NOMO-1 treated with DMSO at 0.1 percent for 48 hours (cell line): ENCODE results near the gene RUNX2.
"Not testable (repeated sequence)": the region's sequence is repeated elsewhere in the genome, so short reads cannot be mapped to it uniquely, and the experiment has no call there.

ENCODE experiments used
- DNase-seq: peaks from one replicate; lab custom pipeline; 2025; ENCODE audit not compliant: unreplicated experiment; lab: John Stamatoyannopoulos, UW

RUNX2 gene

DNA sequence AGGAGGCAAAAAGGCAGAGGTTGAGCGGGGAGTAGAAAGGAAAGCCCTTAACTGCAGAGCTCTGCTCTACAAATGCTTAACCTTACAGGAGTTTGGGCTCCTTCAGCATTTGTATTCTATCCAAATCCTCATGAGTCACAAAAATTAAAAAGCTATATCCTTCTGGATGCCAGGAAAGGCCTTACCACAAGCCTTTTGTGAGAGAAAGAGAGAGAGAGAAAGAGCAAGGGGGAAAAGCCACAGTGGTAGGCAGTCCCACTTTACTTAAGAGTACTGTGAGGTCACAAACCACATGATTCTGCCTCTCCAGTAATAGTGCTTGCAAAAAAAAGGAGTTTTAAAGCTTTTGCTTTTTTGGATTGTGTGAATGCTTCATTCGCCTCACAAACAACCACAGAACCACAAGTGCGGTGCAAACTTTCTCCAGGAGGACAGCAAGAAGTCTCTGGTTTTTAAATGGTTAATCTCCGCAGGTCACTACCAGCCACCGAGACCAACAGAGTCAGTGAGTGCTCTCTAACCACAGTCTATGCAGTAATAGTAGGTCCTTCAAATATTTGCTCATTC lies at the start of gene RUNX2:
Gene RUNX2, plus strand, starts transcription at position 375 of the 567 bp plus-strand sequence. CDS start 397 bp downstream, outside the sequence.
- no peak for DNase-seq

DNA sequence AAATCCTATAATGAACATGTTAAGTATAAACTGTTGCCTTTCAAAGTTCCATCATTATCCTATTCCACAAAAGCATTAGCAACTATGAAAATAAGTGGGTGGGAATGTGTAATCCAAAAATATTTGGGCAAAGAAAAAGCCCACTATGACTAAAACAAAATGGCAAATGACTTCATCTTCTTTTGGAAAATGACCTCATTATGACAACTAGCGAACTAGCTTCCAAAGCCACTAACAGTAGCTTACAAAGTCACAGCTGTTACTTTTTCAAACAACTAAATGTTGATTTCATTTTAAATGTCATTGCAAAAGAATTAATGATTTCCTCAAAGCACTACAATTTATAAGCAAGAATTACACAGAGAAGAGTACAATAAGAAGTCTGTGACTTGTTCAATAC lies 49.8 kb upstream of the RUNX2 start:
- DNase-seq: no peak

DNA sequence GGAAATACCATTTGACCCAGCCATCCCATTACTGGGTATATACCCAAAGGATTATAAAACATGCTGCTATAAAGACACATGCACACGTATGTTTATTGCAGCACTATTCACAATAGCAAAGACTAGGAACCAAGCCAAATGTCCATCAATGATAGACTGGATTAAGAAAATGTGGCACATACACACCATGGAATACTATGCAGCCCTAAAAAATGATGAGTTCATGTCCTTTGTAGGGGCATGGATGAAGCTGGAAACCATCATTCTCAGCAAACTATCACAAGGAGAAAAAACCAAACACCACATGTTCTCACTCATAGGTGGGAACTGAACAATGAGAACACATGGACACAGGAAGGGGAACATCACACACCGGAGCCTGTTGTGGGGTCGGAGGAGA lies 41.4 kb upstream of the RUNX2 start:
- DNase-seq: not testable (repeated sequence)

DNA sequence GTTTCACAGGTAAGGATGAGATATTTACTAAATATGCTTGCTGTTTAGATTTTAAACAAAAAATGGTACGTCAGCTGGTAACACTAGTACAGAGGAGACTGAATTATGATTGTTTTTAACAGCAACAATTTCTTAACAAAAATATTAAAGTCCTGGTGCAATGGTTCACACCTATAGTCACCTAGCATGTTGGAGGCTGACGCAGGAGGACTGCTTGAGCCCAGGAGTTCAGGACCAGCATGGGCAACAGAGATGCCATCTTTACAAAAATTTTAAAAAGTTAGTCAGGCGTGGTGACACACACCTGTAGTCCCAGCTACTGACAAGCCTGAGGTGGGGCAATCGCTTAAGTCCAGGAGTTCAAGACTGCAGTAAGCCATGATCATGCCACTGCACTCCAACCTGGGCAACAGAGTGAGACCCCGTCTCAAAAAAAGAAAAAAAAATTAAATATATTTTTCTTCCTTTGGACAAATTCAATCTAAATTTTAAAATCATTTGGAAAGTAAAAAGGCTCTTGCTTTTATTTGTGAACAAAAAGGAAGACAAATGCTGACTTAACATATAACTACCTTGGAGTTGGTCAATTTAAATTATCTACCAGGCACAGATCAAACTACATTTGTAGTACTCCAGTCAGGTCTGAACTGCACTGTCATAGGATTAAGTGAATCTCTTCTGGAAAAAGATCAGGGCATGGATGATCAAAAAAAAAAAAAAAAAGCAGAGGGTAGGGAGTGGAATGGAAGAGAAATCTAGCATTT lies 38.2 kb upstream of the RUNX2 start:
- no peak for DNase-seq

DNA sequence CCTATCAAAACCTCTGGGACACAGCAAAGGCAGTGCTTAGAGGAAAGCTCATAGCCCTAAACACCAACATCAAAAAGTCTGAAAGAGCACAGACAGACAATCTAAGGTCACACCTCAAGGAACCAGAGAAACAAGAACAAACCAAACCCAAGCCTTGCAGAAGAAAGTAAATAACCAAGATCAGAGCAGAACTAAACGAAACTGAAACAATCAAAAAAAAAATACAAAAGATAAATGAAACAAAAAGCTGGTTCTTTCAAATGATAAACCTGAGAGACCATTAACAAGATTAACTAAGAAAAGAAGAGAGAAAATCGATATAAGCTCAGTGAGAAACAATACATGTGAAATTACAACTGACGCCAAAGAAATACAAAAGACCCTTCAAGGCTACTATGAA lies 34.8 kb upstream of the RUNX2 start:
- DNase-seq: no peak

DNA sequence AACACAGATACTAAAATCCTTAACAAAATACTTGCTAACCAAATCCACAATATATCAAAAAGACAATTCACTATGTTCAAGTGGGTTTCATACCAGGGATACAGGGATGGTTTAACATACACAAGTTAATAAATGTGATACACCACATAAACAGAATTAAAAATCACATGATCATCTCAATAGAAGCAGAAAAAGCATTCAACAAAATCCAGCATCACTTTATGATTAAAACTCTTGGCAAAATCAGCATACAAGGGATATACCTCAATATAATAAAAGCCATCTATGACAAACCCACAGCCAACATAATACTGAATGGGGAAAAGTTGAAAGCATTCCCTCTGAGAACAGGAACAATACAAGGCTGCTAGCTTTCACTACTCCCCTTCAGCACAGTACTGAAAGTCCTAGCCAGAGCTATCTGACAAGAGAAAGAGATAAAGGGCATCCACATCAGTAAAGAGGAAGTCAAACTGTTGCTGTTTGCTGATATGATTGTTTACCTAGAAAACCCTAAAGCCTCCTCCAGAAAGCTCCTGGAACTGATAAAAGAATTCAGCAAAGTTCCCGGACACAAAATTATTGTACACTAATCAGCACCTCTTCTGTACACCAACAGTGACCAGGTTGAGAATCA lies 33.9 kb upstream of the RUNX2 start:
- DNase-seq: peak; percentile 8

DNA sequence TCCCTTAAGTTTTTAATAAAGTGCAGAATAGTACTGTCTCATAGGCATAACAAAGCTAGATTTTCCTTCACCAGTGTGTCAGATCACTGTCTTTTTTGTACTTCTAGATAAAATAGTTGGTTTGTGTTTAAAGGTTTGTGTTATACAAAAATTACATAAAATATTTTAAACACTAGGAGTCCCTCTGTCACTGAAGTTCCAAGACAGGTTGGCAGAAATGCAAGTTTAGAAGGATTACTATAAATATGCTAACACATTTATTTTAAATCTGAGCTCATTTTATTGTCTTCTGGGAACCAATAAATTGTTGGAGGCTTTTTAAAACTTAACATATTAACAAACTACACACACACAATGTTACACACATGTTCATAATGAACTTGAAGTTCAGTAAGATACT lies 30.8 kb upstream of the RUNX2 start:
- DNase-seq: no peak

DNA sequence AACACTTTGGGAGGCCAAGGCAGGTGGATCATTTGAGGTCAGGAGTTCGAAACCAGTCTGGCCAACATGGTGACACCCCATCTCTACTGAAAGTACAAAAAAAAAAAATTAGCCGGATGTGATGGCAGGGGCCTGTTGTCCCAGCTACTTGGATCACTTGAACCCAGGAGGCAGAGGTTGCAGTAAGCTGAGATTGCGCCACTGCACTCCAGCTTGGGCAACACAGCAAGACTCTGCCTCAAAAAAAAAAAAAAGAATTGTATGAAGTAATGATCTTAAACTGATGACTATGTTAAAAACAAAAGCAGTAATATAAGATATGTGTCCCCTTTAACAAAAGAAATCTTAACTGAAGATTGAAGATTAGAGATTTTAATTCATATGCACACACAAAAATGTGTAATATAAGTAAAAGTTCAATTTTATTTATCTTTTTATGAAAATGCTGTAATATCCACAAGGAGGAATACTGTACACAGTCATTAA lies 29.0 kb upstream of the RUNX2 start:
- DNase-seq: no peak

DNA sequence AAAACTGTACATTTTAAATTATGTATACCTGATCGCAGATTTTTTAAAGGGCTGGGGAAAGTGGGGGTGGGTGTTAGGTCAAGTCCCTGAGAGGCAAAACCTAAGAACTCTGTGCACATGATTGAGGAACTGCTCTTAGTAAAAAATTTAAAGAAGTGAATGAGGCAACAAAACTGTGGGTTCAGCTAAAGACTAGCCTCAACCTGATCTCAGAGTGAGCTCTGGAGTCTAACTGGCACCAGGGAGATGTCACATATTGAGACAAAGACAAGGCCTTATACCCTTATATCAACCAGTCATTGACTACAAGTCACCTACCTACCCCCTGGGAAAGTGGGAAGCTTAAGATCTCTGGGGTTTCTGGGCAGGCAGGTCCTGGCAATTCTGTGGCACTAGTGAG lies 27.4 kb upstream of the RUNX2 start:
- peak; percentile 59 for DNase-seq

DNA sequence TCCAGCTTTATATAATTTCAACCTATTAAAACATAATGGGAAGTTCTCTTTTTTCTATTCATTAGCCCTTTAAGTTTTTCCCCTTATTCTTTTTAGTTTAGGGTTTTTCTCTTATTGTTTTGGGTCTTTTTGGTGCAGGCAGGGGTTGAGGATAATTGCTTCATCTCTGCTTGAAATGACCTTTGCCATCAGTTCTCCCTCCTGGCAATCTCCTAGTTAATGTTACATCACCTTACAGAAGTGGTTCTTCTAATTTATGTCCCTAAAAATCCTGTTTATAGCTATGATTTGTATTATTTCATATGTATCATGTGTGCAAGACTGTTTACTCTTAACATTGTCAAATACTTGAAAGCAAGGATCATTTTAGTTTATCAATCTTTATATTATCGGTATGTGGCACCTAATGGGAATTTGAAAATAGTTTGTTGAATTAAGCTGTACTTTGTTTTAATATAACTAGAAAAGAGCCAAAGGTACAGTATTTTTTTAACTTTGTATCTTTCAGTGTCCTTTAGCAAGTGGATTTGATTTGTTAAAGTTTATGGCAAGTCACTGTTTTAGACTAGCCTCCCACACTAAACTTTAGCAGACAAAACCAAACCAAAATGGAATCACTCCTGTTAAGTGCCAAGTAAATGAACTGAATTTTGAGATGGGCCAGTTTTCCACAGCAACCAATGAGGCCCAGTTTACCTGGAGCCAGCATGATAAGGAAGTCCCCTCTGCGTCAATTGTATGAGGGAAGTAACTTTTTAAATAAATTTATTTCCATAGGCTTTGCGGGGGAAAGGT lies 26.6 kb upstream of the RUNX2 start:
- peak; percentile 9 for DNase-seq

DNA sequence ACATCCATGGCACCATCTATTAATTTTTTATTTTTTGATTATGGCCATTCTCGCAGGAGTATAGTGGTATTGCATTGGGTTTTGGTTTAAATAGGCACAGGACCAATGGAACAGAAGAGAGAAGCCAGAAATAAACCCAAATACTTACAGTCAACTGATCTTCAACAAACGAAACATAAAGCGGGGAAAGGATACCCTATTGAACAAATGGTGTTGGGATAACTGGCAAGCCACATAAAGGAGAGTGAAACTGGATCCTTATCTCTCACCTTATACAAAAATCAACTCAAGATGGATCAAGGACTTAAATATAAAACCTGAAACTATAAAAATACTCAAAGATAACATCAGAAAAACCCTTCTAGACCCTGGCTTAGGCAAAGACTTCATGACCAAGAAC lies 25.3 kb upstream of the RUNX2 start:
- no peak for DNase-seq

DNA sequence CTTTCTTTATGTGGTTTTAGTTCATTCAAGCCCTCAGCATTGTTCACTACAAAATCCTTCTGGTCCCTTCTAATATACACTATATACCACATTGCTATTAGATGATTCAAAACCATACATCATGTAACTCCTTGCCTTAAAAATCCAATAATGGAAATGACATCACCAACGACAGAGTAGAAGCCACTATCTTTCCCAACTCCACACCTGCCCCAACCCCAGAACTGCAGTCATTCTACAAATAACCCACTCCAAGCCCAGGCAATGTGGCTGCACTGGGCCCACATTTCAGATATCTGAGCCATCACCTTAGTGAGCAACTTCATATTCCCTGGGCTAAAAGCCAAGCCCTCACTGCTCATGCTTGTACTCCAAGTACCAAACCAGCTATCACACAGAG lies 22.6 kb upstream of the RUNX2 start:
- DNase-seq: no peak

DNA sequence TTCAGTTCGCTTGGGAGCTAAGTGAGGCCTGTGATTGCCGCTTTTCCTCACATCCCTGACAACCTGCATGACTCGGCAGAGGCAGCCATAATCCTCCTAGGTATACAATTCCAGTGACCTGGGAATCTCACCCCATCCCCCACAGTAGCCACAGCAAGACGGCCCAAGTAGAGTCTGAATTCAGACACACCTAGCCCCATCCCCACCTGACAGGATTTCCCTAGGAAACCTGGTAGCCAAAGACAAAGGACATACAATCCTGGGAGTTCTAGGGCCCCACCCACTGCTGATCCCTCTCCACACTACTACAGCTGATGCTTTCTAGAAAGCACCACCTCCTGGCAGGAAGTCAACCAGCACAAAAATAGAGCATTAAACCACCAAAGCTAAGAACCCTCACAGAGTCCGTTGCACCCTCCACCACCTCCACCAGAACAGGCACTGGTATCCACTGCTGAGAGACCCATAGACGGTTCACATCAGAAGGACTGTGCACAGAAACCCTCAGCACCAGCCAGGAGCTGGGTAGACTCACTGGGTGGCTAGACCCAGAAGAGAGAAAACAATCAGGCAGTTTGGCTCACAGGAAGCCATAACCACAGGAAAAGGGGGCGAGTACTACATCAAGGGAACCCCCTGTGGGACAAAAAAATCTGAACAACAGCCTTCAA lies 17.9 kb upstream of the RUNX2 start:
- DNase-seq: no peak

DNA sequence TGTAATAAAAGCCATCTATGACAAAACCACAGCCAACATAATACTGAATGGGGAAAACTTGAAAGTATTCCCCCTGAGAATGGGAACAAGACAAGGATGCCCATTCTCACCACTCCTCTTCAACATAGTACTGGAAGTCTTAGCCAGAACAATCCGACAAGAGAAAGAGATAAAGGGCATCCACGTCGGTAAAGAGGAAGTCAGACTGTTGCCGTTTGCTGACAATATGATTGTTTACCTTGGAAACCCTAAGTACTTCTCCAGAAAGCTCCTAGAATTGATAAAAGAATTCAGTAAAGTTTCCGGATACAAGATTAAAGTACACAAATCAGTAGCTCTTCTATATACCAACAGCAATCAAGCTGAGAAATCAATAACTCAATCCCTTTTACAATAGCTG lies 14.0 kb upstream of the RUNX2 start:
- no peak for DNase-seq

DNA sequence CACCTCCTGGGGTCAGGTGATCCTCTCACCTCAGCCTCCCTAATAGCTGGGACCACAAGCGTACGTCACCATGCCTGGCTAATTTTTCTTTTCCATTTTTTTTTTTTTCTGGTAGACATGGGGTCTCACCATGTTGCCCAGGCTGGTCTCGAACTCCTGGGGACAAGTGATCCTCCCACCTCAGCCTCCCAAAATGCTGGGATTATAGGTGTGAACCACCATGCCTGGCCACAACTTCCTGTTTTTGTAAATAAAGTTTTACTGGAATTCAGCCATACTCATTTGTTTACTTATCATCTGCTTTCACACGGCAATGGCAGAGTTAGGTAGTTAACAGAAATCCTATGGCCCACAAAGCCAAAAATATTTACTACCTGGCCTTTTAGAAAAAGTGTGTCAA lies 7.8 kb upstream of the RUNX2 start:
- DNase-seq: no peak

DNA sequence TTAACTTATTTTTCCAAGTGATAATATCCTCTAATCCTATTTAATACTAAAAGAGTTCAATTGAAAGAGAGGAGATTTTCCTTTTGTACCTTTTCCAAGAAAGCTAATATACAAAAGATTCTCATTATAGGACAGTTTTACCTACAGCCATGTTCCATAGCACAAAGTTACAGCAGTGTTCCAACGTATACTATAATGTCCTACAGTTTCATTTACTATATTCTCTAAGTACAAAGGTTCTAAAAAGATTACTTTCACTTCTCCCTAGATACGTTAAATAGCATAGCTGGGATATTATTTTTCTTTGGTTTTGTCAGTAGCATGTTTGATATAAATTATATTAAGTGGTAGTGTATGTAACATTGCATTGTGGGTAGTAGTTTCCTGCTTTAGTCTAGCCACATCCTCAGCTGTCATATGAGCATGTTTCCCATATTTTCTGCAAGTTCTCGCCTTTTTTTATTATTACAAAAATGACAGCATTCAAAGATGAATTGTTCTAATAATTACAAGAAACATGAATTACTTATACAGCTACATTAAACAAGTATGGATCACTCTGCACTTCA lies 4.4 kb upstream of the RUNX2 start:
- DNase-seq: peak; percentile 50

DNA sequence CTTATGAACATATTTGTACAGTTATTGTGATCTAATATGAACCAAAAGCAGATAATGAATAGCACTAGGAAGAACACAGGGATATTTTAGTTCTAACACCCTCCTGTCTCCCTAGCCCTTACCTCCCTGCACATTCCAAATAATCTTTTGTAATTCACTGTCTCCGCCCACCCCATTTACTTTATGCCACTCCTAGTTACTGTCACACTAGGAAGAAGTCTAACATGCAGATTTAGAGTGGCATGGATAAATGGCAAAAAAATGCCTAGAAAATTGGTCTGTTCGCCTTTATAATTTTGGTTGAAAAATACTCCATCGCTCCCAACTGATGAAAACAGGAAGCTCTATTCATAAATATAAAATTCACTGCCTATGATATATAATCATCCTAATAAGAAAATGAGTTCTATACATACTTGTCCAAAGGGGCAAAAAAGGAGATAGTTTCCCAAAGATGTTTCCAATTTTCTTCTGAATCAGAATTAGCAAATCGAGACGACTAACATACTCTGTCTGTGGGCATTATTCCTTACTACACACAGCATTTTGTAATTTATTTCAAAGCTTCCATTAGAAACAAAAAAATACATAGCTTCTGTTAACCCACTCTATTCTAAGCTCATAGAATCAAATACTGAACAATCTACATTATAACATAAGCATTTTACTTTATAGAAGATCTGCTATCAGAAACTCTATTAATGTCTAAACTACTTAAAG lies 1.3 kb upstream of the RUNX2 start:
- no peak for DNase-seq

DNA sequence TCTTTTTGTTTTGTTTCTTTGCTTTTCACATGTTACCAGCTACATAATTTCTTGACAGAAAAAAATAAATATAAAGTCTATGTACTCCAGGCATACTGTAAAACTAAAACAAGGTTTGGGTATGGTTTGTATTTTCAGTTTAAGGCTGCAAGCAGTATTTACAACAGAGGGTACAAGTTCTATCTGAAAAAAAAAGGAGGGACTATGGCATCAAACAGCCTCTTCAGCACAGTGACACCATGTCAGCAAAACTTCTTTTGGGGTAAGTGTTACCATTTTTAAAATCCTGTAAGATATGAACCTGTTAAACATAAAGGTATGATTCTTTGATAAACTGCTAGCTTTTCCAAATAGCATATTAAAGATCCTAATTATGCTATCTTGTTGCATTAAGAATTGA lies 393 bp downstream of the RUNX2 start:
- DNase-seq: no peak

DNA sequence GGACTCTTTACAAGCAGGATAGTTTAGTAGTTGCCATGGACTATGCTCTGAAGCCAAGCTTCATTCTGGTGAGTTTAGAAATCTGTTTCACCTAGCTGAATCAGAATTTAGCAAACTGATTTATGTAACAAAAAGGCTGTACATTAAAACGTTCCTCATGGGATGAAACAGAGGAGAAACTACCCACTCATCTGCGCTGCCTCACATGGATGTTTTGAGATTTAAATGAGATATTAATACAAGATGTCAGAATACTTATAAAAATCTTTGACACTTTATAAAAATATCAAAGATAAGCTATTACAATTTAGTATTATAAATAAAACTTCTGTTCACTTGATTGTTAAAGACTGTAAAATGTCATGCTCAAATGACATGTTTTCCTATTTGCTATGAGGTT lies 16.8 kb downstream of the RUNX2 start:
- no peak for DNase-seq

DNA sequence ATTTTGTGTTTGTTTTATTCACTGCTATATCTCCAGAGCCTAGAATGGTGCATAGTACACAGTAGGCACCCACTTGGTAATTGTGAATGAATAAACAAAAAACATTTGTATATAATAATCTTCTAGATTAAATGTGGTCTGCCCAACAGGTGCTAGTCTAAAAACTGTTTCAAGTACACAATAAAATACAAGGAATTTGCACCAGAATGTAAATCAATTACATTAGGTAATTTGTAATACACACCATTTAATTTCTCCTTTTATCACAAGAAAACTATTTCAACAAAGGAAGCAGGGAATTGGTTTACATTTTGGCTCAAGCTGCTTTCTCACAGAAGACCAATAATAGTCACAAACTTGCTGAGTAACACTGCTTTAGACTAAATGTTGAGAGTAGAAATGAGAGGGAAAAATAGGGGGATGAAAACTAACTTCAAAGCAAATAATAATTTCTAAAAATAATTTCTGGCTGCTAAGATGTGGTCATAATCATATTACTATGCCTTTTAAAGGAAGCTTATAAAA lies 22.1 kb downstream of the RUNX2 start:
- DNase-seq: no peak
